GM21737 (cell line): ENCODE measurements around the gene PRRT3.
"Not testable (repeated sequence)": the region's sequence is repeated elsewhere in the genome, so short reads cannot be mapped to it uniquely, and the experiment has no call there.

Source experiments
- ATAC-seq: cut with Tn5 transposase; IDR thresholded peaks from one replicate; pipeline ENCODE4 v1.9.1; 2021; ENCODE audit warnings: mild to moderate bottlenecking, moderate library complexity; ENCODE audit not compliant: unreplicated experiment

Gene PRRT3

DNA sequence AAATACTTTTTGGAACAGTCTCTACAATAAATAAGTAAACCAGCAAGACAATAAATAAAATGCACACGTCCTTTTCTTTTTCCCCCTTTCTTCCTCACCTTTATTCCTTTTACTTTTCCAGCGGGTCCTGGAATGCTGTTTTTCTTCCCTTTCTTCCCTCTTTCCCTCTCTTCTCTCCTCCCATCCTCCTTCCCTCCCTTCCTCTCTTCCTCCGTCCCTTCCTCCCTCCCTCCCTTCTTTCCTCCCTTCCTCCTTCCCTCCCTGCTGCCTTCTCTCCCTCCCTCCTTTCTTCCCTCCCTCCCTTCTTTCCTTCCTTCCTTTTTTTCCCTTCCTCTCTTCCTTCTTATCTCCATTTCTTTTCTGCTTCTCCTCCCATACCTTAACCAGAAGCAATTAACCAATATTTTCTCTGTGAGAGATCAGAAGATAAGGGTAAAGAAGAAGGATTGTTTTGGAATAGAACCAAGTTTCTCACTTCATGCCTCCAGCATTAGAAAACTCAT is 52.9 kb downstream of the PRRT3 start:
- no peak for ATAC-seq

DNA sequence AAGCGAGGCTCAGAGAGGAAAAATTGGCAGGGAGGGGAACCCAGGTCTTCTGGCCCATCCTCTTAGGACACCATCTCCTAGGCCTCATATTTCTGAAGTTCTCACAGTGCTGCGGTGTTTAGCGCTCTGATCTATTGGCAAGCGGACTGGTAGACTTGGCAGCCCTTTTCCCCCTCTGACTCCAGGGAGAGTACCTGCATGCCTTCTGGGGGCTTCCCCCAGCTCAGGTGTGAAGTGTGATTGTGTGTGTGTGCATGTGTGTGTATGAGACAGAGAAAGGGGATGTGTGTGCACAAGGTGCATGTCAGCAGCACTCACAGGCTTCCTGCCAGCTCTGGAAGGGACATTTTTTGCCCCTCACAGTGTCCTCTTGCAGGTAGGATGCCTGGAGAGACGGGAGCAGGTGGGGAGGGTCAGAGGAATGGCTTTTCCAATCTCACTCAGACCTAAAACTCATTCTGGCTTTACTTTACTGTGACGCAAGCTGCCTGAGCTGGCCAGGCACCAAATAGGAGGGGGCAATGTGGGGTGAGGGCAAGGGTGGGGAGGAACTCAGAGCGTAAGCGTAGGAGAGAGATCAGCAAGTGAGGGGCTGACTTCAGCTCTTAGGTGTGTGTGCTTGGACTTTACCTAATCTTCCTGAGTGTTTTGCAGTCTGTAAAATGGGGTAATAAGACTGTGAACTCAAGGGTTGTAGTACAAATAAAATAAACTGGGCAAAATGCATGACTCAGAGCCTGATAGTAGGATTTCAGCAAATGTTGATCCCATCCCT is 53.6 kb downstream of the PRRT3 start:
- ATAC-seq: no peak

DNA sequence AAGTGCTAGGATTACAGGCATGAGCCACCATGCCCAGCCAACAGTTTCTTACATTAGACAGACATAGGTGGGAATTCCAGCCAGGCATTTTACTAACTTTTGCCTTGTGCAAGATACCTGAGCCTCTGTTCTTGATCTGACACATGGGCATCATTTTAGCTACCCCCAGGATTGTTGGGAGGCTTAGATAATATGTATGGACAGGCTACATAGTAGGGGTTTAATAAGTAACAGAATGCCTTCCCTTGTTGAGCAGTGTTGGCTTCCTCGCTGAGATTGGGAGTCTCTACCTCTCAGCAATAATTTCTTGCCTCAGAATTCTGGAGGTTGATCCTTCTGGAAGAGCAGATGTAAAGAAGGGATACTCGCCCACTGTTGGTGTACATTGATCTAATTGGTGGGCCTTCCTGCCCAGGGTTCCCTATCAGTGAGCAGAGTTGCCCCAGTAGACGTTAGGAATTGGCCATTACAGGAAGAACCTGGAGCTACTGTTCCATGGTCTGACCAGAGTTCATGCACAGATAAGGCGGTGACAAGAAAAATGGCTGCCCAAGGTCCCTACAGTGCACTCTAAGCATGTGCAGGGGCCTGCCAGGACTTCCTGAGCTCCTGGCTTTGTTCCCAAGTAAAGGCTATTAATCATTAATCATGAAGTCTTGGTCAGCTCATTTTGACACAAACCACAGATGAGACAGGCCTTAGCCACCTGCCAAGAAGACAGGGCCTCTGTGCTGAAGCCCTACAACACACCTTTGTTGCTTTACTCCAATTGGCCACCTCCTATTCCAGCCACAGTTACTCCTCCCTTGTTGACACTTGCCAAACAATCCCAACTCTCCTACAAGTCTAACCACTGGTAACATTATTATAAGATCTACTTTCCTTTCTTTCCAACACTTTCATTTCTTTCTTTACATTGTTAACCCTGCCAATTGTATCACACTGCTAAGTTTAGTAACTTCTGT is 54.5 kb downstream of the PRRT3 start:
- no peak for ATAC-seq

DNA sequence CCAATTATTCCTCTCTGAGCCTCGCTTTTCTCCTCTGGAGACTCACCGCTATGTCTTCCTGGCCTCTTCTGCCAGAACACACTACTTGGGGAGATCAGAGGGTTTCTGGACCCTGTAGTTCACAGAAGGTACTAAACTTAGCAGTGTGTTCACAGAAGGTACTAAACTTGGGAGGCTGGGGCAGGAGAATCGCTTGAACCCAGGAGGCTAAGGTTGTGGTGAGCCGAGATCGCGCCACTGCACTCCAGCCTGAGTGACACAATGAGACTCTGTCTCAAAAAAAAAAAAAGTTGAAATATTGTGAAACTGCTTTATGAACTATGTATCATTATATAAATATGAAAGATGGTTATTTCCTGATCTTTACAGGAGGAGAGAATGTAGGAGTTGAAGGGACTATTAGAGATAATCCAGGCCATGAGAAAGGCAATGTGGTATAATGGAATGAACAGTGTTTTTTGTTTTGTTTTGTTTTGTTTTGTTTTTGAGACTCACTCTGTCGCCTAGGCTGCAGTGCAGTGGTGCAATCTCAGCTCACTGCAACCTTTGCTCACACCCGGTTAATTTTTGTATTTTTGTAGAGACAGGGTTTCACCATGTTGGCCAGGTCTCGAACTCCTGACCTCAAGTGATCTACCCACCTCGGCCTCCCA is 55.3 kb downstream of the PRRT3 start:
- not testable (repeated sequence) for ATAC-seq

DNA sequence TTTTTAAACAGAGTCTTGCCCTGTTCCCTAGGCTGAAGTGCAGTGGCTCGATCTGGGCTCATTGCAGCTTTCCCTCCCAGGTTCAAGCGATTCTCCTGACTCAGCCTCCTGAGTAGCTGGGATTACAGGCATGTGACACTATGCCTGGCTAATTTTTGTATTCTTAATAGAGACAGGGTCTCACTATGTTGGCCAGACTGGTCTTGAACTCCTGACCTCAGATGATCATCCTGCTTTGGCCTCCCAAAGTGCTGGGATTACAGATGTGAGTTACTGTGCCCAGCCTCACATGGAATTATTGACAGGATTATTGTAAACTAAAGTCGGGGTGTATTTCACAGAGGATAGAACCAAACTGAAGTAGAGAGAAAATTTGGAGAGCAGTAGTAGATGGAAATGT is 56.5 kb downstream of the PRRT3 start:
- ATAC-seq: not testable (repeated sequence)
